HG03354 (cell line): ENCODE measurements around the gene PGP.

Experiments
- ATAC-seq: cut with Tn5 transposase; IDR thresholded peaks from one replicate; pipeline ENCODE4 v1.9.1; 2021; ENCODE audit warnings: mild to moderate bottlenecking; ENCODE audit not compliant: unreplicated experiment, poor library complexity, severe bottlenecking

The PGP gene

GRCh38 chr16:2238150-2238837 lies 23.7 kb upstream of the PGP start:
- ATAC-seq, result no peak

DNA sequence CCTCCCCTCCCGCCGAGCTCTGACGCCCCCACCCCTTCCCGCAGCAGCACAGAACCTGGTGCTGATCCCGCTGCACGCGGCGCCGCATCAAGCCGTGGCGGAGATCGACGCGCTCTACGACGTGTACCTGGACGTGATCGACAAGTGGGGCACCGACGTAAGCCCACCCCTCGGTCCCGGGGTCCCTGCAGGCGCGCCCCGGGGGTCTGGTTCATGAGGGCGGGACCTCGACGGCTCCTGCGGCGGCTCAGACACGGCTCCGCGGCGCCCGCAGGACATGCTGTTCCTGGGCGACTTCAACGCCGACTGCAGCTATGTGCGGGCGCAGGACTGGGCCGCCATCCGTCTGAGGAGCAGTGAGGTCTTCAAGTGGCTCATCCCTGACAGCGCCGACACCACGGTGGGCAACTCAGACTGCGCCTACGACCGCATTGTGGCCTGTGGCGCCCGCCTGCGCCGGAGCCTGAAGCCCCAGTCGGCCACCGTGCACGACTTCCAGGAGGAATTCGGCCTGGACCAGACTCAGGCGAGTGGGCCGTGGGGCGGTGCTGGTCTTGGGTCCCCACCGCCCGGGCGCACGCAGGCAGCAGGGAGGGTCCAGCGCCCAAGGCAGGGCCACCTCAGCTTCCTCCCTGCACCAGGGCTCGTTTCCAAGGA lies 23.0 kb upstream of the PGP start:
- no peak for ATAC-seq

GRCh38 chr16:2237102-2237482 lies 22.5 kb upstream of the PGP start:
- no peak for ATAC-seq

- no peak for ATAC-seq
Measured at GRCh38 chr16:2236337-2237101, 21.9 kb upstream of the PGP start, which contains the start of gene DNASE1L2. TSS of gene DNASE1L2 (plus strand) at chr16:2236444. CDS start at chr16:2236817, 373 bp downstream.

- no peak for ATAC-seq
Measured at GRCh38 chr16:2235695-2236336, 21.2 kb upstream of the PGP start.

GRCh38 chr16:2235234-2235651 lies 20.6 kb upstream of the PGP start:
- no peak for ATAC-seq

- no peak for ATAC-seq
Measured at GRCh38 chr16:2234813-2235170, 20.2 kb upstream of the PGP start.

DNA sequence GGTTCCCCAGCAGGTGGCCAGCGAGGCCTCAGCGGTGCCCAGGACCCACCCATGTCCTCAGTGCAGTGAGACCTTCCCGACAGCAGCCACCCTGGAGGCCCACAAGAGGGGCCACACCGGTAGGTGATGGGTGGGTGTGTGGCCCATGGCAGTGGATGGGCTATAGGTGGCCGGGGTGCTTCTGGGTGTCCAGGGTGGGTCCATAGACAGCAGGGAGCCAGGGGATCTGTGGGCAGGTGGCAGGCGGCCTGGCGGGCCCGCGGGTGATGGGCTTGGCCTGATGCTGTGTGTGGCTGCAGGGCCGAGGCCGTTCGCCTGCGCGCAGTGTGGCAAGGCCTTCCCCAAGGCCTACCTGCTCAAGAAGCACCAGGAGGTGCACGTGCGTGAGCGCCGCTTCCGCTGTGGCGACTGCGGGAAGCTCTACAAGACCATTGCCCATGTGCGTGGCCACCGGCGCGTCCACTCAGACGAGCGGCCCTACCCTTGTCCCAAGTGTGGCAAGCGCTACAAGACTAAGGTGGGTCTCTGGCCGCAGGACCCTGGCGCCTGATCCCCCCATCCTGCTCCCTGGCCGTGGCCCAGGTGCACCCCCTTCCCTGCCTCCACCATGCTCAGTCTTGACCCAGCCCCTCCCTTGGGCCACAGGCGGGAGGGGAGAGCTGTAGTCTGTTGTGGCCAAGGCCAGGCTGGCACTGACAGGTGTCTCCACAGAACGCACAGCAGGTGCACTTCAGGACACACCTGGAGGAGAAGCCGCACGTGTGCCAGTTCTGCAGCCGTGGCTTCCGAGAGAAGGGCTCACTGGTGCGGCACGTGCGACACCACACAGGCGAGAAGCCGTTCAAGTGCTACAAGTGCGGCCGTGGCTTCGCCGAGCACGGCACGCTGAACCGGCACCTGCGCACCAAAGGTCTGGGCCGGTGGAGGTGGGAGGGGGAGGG lies 19.5 kb upstream of the PGP start:
- no peak for ATAC-seq

GRCh38 chr16:2233046-2233775 lies 18.6 kb upstream of the PGP start:
- ATAC-seq, result no peak

DNA sequence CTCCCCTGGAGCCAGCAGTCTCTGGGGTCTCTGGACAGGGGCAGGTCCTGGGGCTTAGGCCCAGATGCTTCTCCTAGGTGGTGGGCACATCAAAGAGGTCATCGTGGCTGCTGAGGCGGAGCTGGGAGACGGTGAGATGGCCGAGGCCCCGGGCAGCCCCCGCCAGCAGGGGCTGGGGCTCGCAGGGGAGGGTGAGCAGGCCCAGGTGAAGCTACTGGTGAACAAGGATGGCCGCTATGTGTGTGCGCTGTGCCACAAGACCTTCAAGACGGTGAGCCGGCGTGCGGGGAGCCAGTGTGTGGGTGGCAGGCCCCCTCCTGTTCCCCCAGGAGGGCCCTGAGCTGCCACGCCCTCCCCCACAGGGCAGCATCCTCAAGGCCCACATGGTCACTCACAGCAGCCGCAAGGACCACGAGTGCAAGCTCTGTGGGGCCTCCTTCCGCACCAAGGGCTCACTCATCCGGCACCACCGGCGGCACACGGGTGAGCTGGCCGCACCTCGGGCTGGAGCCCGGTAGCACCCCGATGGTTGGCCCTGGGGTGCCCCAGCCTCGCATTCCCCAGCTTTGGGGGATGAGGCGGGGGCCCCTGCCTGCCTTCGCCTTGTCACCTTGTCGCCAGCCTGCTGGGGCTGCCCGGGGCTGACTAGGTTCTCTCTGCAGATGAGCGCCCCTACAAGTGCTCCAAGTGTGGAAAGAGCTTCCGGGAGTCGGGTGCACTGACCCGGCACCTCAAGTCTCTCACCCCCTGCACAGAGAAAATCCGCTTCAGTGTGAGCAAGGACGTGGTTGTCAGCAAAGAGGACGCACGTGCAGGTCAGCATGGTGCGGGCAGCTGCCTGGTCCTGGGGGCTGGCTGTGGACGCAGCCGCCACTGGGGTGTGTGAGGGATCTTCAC lies 17.7 kb upstream of the PGP start:
- no peak for ATAC-seq

GRCh38 chr16:2231016-2231931 lies 16.6 kb upstream of the PGP start:
- no peak for ATAC-seq

- no peak for ATAC-seq
Measured at GRCh38 chr16:2230376-2230775, 15.7 kb upstream of the PGP start.

GRCh38 chr16:2229632-2230250 lies 15.1 kb upstream of the PGP start:
- no peak for ATAC-seq

- ATAC-seq, result no peak
Measured at GRCh38 chr16:2229091-2229490, 14.5 kb upstream of the PGP start.

- ATAC-seq, result no peak
Measured at GRCh38 chr16:2228161-2228824, 13.7 kb upstream of the PGP start.

DNA sequence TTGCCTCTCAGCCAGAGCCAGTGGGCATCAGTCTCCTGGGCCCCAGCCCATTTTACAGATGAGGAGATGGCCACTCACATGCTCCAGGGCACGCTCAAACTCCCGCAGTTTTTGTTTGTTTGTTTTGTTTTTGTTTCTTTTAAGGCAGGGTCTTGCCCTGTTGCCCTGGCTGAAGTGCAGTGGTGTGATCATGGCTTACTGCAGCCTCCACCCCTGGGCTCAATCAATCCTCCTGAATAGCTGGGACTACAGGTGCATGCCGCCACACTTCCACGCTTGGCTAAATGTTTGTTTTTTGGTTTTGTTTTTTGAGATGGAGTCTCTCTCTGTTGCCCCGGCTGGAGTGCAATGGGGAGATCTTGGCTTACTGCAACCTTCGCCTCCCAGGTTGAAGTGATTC lies 12.3 kb upstream of the PGP start:
- ATAC-seq, result no peak
